GM12891 (cell line): Measurements from ENCODE around the gene KCNJ14.

Source experiments
- DNase-seq: peaks from one replicate; pipeline ENCODE4 v3.0.0; 2011; ENCODE audit warnings: low spot score; ENCODE audit not compliant: insufficient read length
- FAIRE-seq: peaks from 2 replicates; lab custom pipeline; 2011; peaks lifted over from hg19 to GRCh38; lab: Jason Lieb, UNC
- PAX5 ChIP-seq: IDR thresholded peaks from 2 replicates; pipeline ENCODE4 v1.6.1; 2011; ENCODE audit warnings: low read length, moderate library complexity, mild to moderate bottlenecking; ENCODE audit not compliant: insufficient read depth, severe bottlenecking
- POLR2A ChIP-seq: IDR thresholded peaks from 2 replicates; pipeline ENCODE4 v1.6.1; 2011; ENCODE audit warnings: low read depth, low read length, control low read depth
- POLR2AphosphoS5 ChIP-seq: IDR thresholded peaks from 2 replicates; pipeline ENCODE4 v1.6.1; 2011; ENCODE audit warnings: low read depth, low read length, control low read depth
- POU2F2 ChIP-seq: IDR thresholded peaks from 2 replicates; pipeline ENCODE4 v1.6.1; 2011; ENCODE audit warnings: low read depth, mild to moderate bottlenecking, control low read depth, low read length, moderate library complexity
- SPI1 ChIP-seq: IDR thresholded peaks from 2 replicates; pipeline ENCODE4 v1.6.1; 2011; ENCODE audit warnings: low read depth, low read length, control low read depth
- TAF1 ChIP-seq: IDR thresholded peaks from 2 replicates; pipeline ENCODE4 v1.6.1; 2011; ENCODE audit warnings: low read depth, low read length, control low read depth

Gene KCNJ14

GRCh38 chr19:48492925-48493717, 37.7 kb downstream of the KCNJ14 start:
- peak; percentile 62 for FAIRE-seq

GRCh38 chr19:48493718-48494401, 38.5 kb downstream of the KCNJ14 start:
- no peak for DNase-seq
- TF ChIP-seq PAX5 (no peak), POLR2AphosphoS5 (no peak), POU2F2 (no peak), POLR2A (no peak), SPI1 (no peak), TAF1 (no peak)

More at GRCh38 chr19:48492925-48493717, 37.7 kb downstream of the KCNJ14 start:
- TF ChIP-seq TAF1 (no peak), SPI1 (no peak), POU2F2 (no peak)
- DNase-seq, result peak; percentile 84

GRCh38 chr19:48495396-48495795, 40.0 kb downstream of the KCNJ14 start:
- TF ChIP-seq POLR2A (no peak), TAF1 (no peak), SPI1 (no peak), POU2F2 (no peak), POLR2AphosphoS5 (no peak), PAX5 (no peak)
- no peak for FAIRE-seq
- DNase-seq, result no peak

More at GRCh38 chr19:48493718-48494401, 38.5 kb downstream of the KCNJ14 start:
- FAIRE-seq, result no peak

- TF ChIP-seq TAF1 (no peak), POLR2AphosphoS5 (no peak), PAX5 (no peak), POU2F2 (no peak), SPI1 (no peak), POLR2A (no peak)
- DNase-seq, result no peak
- FAIRE-seq, result no peak
These were observed 41.8 kb downstream of the KCNJ14 start for GRCh38 chr19:48496959-48497727.

- TF ChIP-seq POU2F2 (no peak), POLR2A (no peak), TAF1 (no peak), PAX5 (no peak), POLR2AphosphoS5 (no peak), SPI1 (no peak)
- FAIRE-seq (no peak), DNase-seq (no peak)
These were observed 42.6 kb downstream of the KCNJ14 start for GRCh38 chr19:48497728-48498594.

GRCh38 chr19:48498595-48499311, 43.4 kb downstream of the KCNJ14 start:
- FAIRE-seq, result no peak
- DNase-seq, result no peak
- TF ChIP-seq PAX5, result no peak
- TF ChIP-seq TAF1, result no peak
- TF ChIP-seq POU2F2, result no peak
- no peak for TF ChIP-seq SPI1
- no peak for TF ChIP-seq POLR2AphosphoS5
- TF ChIP-seq POLR2A, result no peak

- no peak for FAIRE-seq
- TF ChIP-seq PAX5 (no peak), POU2F2 (no peak), POLR2A (no peak), SPI1 (no peak), POLR2AphosphoS5 (no peak), TAF1 (no peak)
- DNase-seq, result no peak
These were observed 44.1 kb downstream of the KCNJ14 start for GRCh38 chr19:48499316-48500090.
